ENCODE results near the gene ITGB4.

ITGB4 gene

DNA sequence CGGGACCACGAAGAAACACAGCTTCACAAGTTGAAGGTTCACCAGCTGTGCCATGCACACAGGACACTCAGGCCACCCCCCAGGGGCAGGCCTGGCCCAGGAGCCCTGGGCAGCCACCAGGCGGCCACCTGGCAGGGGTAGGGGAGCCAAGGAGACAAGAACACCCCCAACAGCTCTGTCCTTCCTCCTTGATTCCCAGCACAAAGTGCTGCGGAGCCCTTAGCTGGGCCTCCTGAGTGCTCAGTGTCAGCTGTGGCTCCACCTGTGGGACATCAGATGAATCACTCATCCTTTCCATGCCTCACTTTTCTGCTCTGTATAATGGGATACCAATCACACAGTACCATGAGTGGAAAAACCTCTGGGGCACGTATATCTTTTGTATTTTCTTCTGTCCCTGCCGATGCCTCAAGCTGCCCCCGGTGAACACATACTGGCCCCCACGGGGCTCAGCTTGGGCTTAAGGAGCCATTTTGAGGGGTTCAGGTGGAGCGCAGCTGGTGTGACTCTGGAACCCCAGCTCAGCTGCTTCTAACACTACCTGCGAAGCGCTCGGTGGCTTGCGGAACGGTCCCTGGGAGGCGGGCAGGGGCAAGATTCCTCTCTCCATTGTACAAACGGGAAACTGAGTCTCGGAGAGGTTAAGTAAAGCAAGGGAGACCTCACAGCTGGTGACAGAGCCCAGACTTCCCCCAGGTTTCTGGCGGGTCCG is 31.7 kb downstream of the ITGB4 start:
- Histone ChIP-seq H3K27ac (ENCODE audit: low read length) (no peak overlapping the region; the same call in 1 of the 2 replicates), H2AFZ (ENCODE audit: low read depth, low read length) (peak overlapping the region; percentile 91)

DNA sequence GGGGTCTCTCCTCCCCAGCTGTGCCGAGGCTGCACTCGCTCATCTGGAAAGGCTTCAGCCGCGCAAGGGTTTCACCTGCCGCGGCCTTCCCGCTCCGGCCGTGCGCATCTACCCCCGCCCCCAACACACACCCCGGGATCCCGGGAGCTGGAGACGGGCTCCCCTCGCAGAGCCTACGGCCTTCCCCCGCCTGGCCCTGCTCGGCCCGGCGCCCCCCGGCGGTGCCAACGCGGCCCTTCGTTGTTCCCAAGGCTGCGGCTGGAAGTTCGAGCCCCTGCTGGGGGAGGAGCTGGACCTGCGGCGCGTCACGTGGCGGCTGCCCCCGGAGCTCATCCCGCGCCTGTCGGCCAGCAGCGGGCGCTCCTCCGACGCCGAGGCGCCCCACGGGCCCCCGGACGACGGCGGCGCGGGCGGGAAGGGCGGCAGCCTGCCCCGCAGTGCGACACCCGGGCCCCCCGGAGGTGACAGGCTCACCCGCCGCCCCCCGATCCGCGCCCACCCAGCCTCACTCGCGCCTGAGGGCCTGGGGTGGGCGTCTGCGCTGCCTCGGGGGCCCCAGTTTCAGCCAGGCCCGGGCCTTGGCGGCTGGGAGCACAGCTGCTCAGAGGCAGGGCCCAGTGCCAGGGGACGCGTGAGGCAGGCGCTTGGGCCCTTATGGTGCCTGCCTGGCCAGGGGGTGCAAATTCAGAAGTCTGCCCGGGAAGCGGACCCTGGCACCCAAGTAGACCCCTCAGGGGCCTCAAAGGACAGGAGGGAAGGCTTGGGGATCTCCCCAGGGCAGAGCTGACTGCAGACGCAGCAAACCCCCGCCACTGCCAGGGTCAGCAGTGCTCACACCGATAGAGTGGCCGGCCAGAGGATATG is 32.5 kb downstream of the ITGB4 start:
- DNase-seq = peak; percentile 80
- Histone ChIP-seq H3K4me2 (ENCODE audit: insufficient read depth, low read length) (peak overlapping the region; percentile 77), H3K27me3 (ENCODE audit: insufficient read depth, low read length, poor library complexity) (no peaks in the 10 kb centered on the region), H4K20me1 (ENCODE audit: insufficient read depth, low read length) (no peaks in the 10 kb centered on the region), H3K79me2 (ENCODE audit: insufficient read depth, low read length) (no peaks in the 10 kb centered on the region), H3K9ac (ENCODE audit: low read depth, low read length) (peak overlapping the region; percentile 78), H2AFZ (ENCODE audit: low read depth, low read length) (peak overlapping the region; percentile 91), H3K27ac (ENCODE audit: low read length) (peak overlapping the region; percentile 67), H3K4me1 (ENCODE audit: insufficient read depth, low read length) (peaks cover 29% of the 10 kb centered on the region), H3K9me3 (ENCODE audit: insufficient read depth, low read length, severe bottlenecking) (no peaks in the 10 kb centered on the region), H3K4me3 (ENCODE audit: low read depth in 1 of 2, low read length in 2 of 2) (peak overlapping the region; percentile 6 to 56; a peak in 3 of 4 replicates), H3K36me3 (ENCODE audit: insufficient read depth, low read length) (peaks cover 11% of the 10 kb centered on the region)
- peak; percentile 81 for ATAC-seq (ENCODE audit: insufficient read depth, low read depth)
- no peak for TF ChIP-seq EZH2 (IDR thresholded peaks at IDR 0.05; ENCODE audit: borderline replicate concordance, low read depth, low read length, severe bottlenecking)
- TF ChIP-seq, protein P1, sequence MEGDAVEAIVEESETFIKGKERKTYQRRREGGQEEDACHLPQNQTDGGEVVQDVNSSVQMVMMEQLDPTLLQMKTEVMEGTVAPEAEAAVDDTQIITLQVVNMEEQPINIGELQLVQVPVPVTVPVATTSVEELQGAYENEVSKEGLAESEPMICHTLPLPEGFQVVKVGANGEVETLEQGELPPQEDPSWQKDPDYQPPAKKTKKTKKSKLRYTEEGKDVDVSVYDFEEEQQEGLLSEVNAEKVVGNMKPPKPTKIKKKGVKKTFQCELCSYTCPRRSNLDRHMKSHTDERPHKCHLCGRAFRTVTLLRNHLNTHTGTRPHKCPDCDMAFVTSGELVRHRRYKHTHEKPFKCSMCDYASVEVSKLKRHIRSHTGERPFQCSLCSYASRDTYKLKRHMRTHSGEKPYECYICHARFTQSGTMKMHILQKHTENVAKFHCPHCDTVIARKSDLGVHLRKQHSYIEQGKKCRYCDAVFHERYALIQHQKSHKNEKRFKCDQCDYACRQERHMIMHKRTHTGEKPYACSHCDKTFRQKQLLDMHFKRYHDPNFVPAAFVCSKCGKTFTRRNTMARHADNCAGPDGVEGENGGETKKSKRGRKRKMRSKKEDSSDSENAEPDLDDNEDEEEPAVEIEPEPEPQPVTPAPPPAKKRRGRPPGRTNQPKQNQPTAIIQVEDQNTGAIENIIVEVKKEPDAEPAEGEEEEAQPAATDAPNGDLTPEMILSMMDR (IDR thresholded peaks at IDR 0.05; ENCODE audit: borderline replicate concordance, extremely low read depth, low read length, poor library complexity, severe bottlenecking) = peak; percentile 82

More for the DNA sequence above, 31.7 kb downstream of the ITGB4 start:
- Histone ChIP-seq H3K27me3 (ENCODE audit: insufficient read depth, low read length, poor library complexity) (no peaks in the 10 kb centered on the region), H3K4me3 (ENCODE audit: low read depth in 1 of 2, low read length in 2 of 2) (peak overlapping the region in 1 of 2 experiments; percentile 56; a peak in 2 of 4 replicates), H3K9ac (ENCODE audit: low read depth, low read length) (peak overlapping the region; percentile 78), H3K79me2 (ENCODE audit: insufficient read depth, low read length) (no peaks in the 10 kb centered on the region), H3K4me2 (ENCODE audit: insufficient read depth, low read length) (peak overlapping the region; percentile 77), H3K4me1 (ENCODE audit: insufficient read depth, low read length) (peaks cover 30% of the 10 kb centered on the region), H3K9me3 (ENCODE audit: insufficient read depth, low read length, severe bottlenecking) (no peaks in the 10 kb centered on the region), H4K20me1 (ENCODE audit: insufficient read depth, low read length) (no peaks in the 10 kb centered on the region), H3K36me3 (ENCODE audit: insufficient read depth, low read length) (peaks cover 9% of the 10 kb centered on the region)
- no peak for DNase-seq
- no peak for ATAC-seq (ENCODE audit: insufficient read depth, low read depth)
- no peak for TF ChIP-seq EZH2 (IDR thresholded peaks at IDR 0.05; ENCODE audit: borderline replicate concordance, low read depth, low read length, severe bottlenecking)
- TF ChIP-seq, protein P1 (IDR thresholded peaks at IDR 0.05; ENCODE audit: borderline replicate concordance, extremely low read depth, low read length, poor library complexity, severe bottlenecking) = peak; percentile 11

DNA sequence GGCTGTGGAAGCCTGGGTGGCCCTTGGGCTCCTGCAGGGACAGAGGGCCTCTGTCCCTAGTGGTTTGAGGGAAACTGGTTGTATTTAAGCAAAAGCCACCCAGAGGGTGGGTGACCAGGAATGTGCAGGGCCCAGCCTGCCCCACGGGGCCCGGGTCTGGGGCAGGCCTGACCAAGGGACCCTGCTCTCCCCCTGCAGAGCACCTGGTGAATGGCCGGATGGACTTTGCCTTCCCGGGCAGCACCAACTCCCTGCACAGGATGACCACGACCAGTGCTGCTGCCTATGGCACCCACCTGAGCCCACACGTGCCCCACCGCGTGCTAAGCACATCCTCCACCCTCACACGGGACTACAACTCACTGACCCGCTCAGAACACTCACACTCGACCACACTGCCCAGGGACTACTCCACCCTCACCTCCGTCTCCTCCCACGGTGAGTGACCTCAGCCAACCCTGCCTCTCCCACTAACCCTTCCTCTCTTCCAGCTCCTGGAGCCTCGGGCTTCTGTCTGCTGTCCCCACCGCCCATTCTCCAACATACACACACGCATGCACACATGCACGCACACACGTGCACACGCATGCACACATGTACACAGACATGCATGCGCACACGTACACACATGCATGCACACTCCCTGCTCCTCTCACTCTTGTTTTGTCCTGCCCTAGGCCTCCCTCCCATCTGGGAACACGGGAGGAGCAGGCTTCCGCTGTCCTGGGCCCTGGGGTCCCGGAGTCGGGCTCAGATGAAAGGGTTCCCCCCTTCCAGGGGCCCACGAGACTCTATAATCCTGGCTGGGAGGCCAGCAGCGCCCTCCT is 33.3 kb downstream of the ITGB4 start:
- no peak for ATAC-seq (ENCODE audit: insufficient read depth, low read depth)
- no peak for TF ChIP-seq EZH2 (IDR thresholded peaks at IDR 0.05; ENCODE audit: borderline replicate concordance, low read depth, low read length, severe bottlenecking)
- TF ChIP-seq, protein P1 (IDR thresholded peaks at IDR 0.05; ENCODE audit: borderline replicate concordance, extremely low read depth, low read length, poor library complexity, severe bottlenecking) = no peak
- Histone ChIP-seq H3K27me3 (ENCODE audit: insufficient read depth, low read length, poor library complexity) (no peaks in the 10 kb centered on the region), H3K4me2 (ENCODE audit: insufficient read depth, low read length) (peak overlapping the region; percentile 77), H3K27ac (ENCODE audit: low read length) (peak overlapping the region; percentile 67), H3K9me3 (ENCODE audit: insufficient read depth, low read length, severe bottlenecking) (no peaks in the 10 kb centered on the region), H3K36me3 (ENCODE audit: insufficient read depth, low read length) (peaks cover 11% of the 10 kb centered on the region), H3K4me3 (ENCODE audit: low read depth in 1 of 2, low read length in 2 of 2) (peak overlapping the region in 1 of 2 experiments; percentile 56; a peak in 2 of 4 replicates), H4K20me1 (ENCODE audit: insufficient read depth, low read length) (no peaks in the 10 kb centered on the region), H3K79me2 (ENCODE audit: insufficient read depth, low read length) (no peaks in the 10 kb centered on the region), H3K9ac (ENCODE audit: low read depth, low read length) (peak overlapping the region; percentile 78), H2AFZ (ENCODE audit: low read depth, low read length) (peak overlapping the region; percentile 91), H3K4me1 (ENCODE audit: insufficient read depth, low read length) (peaks cover 27% of the 10 kb centered on the region)
- no peak for DNase-seq
